Karpas-422 (cell line): ENCODE results near the gene DACH1. TPM values are rescaled to one million over a fixed set of nuclear protein-coding genes. Genes with fewer than 3 reads are reported as not detected.

Source experiments
- DNase-seq: peaks from one replicate; pipeline ENCODE4 v3.0.0-alpha.2; 2015
- H2AFZ ChIP-seq: fragments of 200-600 bp; sonication (generic); 2 replicates; pipeline ENCODE4 v1.6.1; 2014; ENCODE audit warnings: antibody characterized with exemption, low read length, mixed read lengths
- H3K27ac ChIP-seq: fragments of 200-600 bp; sonication (generic); 2 replicates; pipeline ENCODE4 v1.5.1; 2014; ENCODE audit warnings: mild to moderate bottlenecking, low read length, moderate library complexity
- H3K27me3 ChIP-seq: fragments of 200-600 bp; sonication (generic); 2 replicates; pipeline ENCODE4 v1.6.1; 2014; ENCODE audit warnings: low read length, mixed read lengths
- H3K36me3 ChIP-seq: fragments of 200-600 bp; sonication (generic); 2 replicates; pipeline ENCODE4 v1.6.1; 2014; ENCODE audit warnings: low read length, mixed read lengths; ENCODE audit not compliant: insufficient read depth
- H3K4me1 ChIP-seq: fragments of 200-600 bp; sonication (generic); 2 replicates; pipeline ENCODE4 v1.6.1; 2014; ENCODE audit warnings: mild to moderate bottlenecking, low read length, mixed read lengths
- H3K4me2 ChIP-seq: fragments of 200-600 bp; sonication (generic); 2 replicates; pipeline ENCODE4 v1.6.1; 2014; ENCODE audit warnings: low read length, low read depth, mild to moderate bottlenecking; ENCODE audit not compliant: poor library complexity, severe bottlenecking
- H3K4me3 ChIP-seq: fragments of 200-600 bp; sonication (generic); 2 replicates; pipeline ENCODE4 v1.5.1; 2014; ENCODE audit warnings: mild to moderate bottlenecking, antibody characterized with exemption, low read length, mixed read lengths
- H3K79me2 ChIP-seq: fragments of 200-600 bp; sonication (generic); 2 replicates; pipeline ENCODE4 v1.6.1; 2014; ENCODE audit warnings: mild to moderate bottlenecking, low read length, mixed read lengths
- H3K9ac ChIP-seq: fragments of 200-600 bp; sonication (generic); 2 replicates; pipeline ENCODE4 v1.6.0; 2014; ENCODE audit warnings: low read length
- H3K9me2 ChIP-seq: fragments of 200-600 bp; sonication (generic), shearing (Covaris generic); replicated peaks from 2 replicates; pipeline ENCODE4 v1.6.0; 2014; ENCODE audit warnings: mild to moderate bottlenecking, low read length, moderate library complexity; ENCODE audit not compliant: insufficient read depth
- H3K9me3 ChIP-seq: fragments of 300-700, 200-600 bp; sonication (generic); 2 replicates; pipeline ENCODE4 v1.6.1; 2014; ENCODE audit warnings: low read length, mixed read lengths
- H4K20me1 ChIP-seq: fragments of 200-600 bp; sonication (generic); 2 replicates; pipeline ENCODE4 v1.6.1; 2014; ENCODE audit warnings: mild to moderate bottlenecking, antibody characterized with exemption, low read length, low read depth; ENCODE audit not compliant: insufficient read depth
- total RNA-seq: library from RNA; depleted of rRNA; stranded (reverse); fragments of >200 nt; shearing (Covaris generic); gene quantifications from 2 replicates; pipeline ENCODE4 v1.2.3, GENCODE V29; 2014; ENCODE audit warnings: low replicate concordance

The DACH1 gene
- total RNA-seq, 1 experiment from 2014 or later = not detected

DNA sequence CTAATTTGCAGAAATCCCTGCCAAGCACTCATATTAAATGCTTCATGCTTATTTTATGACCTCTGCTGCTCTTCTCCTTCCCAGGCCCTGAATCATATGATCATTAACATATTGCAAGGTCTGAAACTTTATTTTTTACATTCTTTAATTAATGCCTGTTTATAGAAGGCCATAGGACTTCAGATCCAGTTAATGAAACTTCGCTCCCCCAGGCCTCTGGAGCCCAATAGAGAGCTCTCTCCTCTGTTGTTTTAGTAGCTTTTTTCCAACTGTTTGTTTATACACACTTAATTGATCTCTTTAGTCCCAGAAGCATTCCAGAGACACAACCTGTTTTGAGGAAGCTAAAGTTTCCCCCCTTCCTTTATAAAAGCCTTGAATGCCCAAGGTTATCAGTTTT, 68.3 kb downstream of the DACH1 start:
- Histone ChIP-seq H3K27ac (no peak overlapping the region), H3K27me3 (no peaks in the 10 kb centered on the region), H3K9me2 (no peaks in the 10 kb centered on the region)

DNA sequence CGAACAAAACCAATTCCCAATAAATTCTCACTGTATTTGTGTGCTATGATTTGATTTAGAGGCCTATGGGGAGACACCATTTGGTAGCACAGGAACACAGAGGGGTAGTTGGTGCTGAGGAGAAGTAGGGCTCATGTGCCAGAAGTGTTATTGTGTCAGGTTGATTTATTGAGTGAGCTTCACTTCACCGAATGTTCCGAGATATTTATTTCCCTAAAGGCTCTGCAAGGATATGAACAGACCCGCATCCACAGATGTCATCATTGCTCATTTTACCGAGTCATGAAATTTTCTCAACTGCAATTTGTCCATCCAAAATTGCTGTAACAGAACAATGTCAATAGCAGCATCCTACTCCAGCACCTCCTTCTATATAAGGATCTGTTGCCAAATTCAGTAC, 69.5 kb downstream of the DACH1 start:
- no peak overlapping the region for H2AFZ ChIP-seq
- H3K4me3 ChIP-seq = no peak overlapping the region
- H3K27ac ChIP-seq = no peak overlapping the region
- H3K9me2 ChIP-seq = no peaks in the 10 kb centered on the region
- H4K20me1 ChIP-seq = no peaks in the 10 kb centered on the region
- H3K9ac ChIP-seq = no peak overlapping the region
- H3K36me3 ChIP-seq = no peaks in the 10 kb centered on the region
- DNase-seq = no peak
- H3K4me2 ChIP-seq = no peak overlapping the region
- H3K9me3 ChIP-seq = no peaks in the 10 kb centered on the region
- H3K27me3 ChIP-seq = no peaks in the 10 kb centered on the region
- no peaks in the 10 kb centered on the region for H3K79me2 ChIP-seq
- H3K4me1 ChIP-seq = no peaks in the 10 kb centered on the region

More for the DNA sequence above, 68.3 kb downstream of the DACH1 start:
- Histone ChIP-seq H3K4me1 (no peaks in the 10 kb centered on the region), H3K9me3 (no peaks in the 10 kb centered on the region), H3K4me2 (no peak overlapping the region), H3K36me3 (no peaks in the 10 kb centered on the region), H3K79me2 (no peaks in the 10 kb centered on the region), H3K4me3 (no peak overlapping the region), H2AFZ (no peak overlapping the region), H3K9ac (no peak overlapping the region), H4K20me1 (no peaks in the 10 kb centered on the region)
- DNase-seq = no peak

DNA sequence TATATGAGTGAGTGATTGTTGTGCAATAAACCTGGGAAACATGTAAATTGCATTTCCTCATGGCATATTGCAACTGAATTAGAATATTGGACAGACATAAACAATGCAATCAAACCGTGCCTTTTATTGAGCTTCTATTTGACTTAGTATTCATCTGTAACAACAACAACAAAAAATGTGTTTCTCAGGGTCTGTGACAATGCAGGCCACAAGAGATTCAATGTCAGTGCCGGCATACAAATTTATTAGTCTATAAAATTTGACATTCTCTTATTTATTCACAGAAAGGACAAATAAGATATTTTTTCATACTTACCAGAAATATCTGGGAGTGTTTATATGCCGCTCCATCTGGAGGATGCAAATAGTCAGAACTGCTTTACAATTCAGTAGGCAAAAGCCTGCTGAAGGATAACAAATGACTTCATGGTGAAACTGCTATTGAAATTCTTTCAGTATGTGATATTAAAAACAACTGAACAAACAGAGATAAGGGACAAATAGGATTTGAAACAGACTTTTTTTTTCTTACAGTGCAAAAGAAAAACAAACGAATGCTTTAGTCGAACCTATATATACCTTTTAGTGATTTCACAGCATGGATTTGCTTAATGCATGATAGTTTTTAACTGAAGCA, 77.2 kb downstream of the DACH1 start:
- Histone ChIP-seq H3K9me2 (no peaks in the 10 kb centered on the region), H3K36me3 (no peaks in the 10 kb centered on the region), H3K27ac (no peak overlapping the region), H2AFZ (no peak overlapping the region), H3K9ac (no peak overlapping the region), H3K4me3 (no peak overlapping the region), H3K79me2 (no peaks in the 10 kb centered on the region), H3K9me3 (no peaks in the 10 kb centered on the region; the same call in 1 of the 2 replicates), H3K4me1 (no peaks in the 10 kb centered on the region), H3K27me3 (no peaks in the 10 kb centered on the region), H4K20me1 (no peaks in the 10 kb centered on the region), H3K4me2 (no peak overlapping the region)
- no peak for DNase-seq

DNA sequence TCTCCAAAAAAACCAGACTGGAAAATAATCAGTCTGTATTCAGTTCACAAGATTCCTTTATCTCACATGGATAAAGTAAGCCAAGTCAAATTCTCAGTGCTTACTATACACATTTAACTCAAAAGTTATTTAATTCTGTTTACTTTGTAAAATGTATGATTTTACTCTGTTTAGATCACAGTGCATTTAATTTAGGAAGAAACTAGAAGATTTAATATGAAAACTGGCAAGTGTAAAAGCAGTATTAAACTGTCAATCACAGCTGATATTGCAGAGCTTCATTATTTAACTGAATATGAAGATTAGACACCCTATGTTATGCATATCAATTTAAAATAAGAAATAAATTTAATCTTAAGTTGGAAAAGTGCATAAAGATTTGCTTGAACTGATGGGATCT, 78.0 kb downstream of the DACH1 start:
- H3K4me3 ChIP-seq = no peak overlapping the region
- no peaks in the 10 kb centered on the region for H3K27me3 ChIP-seq
- no peaks in the 10 kb centered on the region for H4K20me1 ChIP-seq
- H3K79me2 ChIP-seq = no peaks in the 10 kb centered on the region
- no peak for DNase-seq
- H3K36me3 ChIP-seq = no peaks in the 10 kb centered on the region
- H3K9me2 ChIP-seq = no peaks in the 10 kb centered on the region; the same call in 1 of the 2 replicates
- H2AFZ ChIP-seq = no peak overlapping the region
- no peaks in the 10 kb centered on the region for H3K4me1 ChIP-seq
- H3K4me2 ChIP-seq = no peak overlapping the region
- no peaks in the 10 kb centered on the region; the same call in 1 of the 2 replicates for H3K9me3 ChIP-seq
- H3K9ac ChIP-seq = no peak overlapping the region
- no peak overlapping the region for H3K27ac ChIP-seq

DNA sequence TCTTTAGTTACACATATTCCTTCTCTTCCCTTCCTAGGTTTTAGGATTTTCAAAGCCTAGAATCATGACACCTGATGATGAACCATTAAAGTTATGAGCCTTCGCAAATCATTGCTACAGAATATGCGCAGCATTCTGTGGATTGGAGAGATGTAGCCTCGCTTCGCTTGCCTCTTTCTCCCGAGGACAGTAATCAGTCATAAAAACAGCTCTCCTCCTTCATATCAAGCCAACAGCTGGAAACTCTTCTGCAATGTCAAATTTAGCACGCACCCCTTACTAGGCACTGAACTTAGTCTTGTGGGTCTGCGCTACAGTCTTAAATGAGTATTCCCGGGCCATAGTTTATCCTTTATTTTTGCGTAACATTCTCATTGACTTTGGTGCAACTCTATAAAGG, 79.6 kb downstream of the DACH1 start:
- Histone ChIP-seq H3K36me3 (no peaks in the 10 kb centered on the region), H3K4me2 (no peak overlapping the region), H3K79me2 (no peaks in the 10 kb centered on the region), H3K9me3 (no peaks in the 10 kb centered on the region; the same call in 1 of the 2 replicates), H3K9ac (no peak overlapping the region), H3K4me1 (no peaks in the 10 kb centered on the region), H3K27ac (no peak overlapping the region), H3K27me3 (no peaks in the 10 kb centered on the region), H2AFZ (no peak overlapping the region), H4K20me1 (no peaks in the 10 kb centered on the region), H3K4me3 (no peak overlapping the region), H3K9me2 (no peaks in the 10 kb centered on the region; the same call in 1 of the 2 replicates)
- DNase-seq = no peak

DNA sequence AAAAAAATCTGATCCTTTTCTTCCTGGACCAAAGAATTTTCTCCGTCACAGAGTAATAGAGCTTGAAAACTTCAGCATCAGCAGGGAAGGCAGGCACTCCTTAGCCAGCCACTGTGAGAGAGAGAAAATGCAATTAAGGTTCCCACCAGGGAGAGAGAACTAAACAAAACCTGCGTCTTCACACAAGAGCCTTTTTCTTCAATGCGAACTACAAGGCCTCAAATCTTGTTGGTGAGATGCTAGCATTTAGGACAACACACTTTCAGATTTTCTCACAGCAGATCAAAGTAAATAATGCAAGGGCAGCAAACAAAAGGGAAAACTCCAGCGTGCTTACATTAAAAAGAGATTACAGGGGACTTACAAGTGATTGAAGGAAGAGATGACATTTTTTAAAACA, 80.1 kb downstream of the DACH1 start:
- Histone ChIP-seq H3K27me3 (no peaks in the 10 kb centered on the region), H3K4me3 (no peak overlapping the region), H3K9me3 (no peaks in the 10 kb centered on the region; the same call in 1 of the 2 replicates), H3K4me2 (no peak overlapping the region), H3K9ac (no peak overlapping the region), H3K27ac (no peak overlapping the region), H4K20me1 (no peaks in the 10 kb centered on the region), H3K79me2 (no peaks in the 10 kb centered on the region), H3K36me3 (no peaks in the 10 kb centered on the region), H2AFZ (no peak overlapping the region), H3K4me1 (no peaks in the 10 kb centered on the region), H3K9me2 (no peaks in the 10 kb centered on the region; the same call in 1 of the 2 replicates)
- no peak for DNase-seq

DNA sequence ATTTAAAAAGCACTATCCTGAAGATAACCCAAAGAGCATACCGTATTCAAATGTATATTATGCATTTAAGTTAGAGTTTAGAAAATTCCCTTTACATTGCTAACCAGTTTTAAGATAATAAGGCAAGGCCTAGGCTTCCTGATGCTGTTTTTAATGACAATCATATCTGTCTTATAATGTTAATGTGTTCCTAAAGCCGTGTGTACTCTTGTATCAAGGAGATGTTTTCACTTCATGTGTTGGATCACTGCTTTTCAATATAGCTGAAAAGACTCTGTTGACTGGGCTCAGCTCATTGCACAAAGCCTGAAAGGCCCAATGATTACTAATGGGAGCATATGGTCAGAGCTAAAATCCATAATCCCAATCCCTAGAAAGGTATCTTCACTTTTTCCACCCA, 81.6 kb downstream of the DACH1 start:
- Histone ChIP-seq H3K9me2 (no peaks in the 10 kb centered on the region; the same call in 1 of the 2 replicates), H3K4me1 (no peaks in the 10 kb centered on the region), H3K27ac (no peak overlapping the region), H3K27me3 (no peaks in the 10 kb centered on the region), H3K79me2 (no peaks in the 10 kb centered on the region), H3K9me3 (no peaks in the 10 kb centered on the region; the same call in 1 of the 2 replicates), H3K9ac (no peak overlapping the region), H4K20me1 (no peaks in the 10 kb centered on the region), H3K36me3 (no peaks in the 10 kb centered on the region), H3K4me2 (no peak overlapping the region), H2AFZ (no peak overlapping the region), H3K4me3 (no peak overlapping the region)
- no peak for DNase-seq

DNA sequence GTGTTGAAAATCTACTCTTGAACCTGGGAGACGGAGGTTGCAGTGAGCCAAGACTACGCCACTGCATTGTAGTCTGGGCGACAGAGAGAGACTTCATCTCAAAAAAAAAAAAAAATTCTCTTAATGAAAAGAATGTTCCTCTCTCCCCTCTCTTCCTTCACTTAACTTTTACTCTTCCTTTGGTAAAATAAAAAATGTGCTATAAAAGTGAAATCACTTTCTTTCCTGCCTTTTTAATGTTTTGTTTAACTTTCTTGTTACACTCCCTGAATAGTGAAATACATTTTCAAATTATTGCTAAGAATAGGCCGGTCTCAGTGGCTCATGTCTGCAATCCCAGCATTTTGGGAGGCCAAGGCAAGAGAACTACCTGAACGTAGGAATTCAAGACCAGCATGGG, 86.5 kb downstream of the DACH1 start:
- Histone ChIP-seq H3K9me3 (peaks cover 13% of the 10 kb centered on the region), H3K27me3 (no peaks in the 10 kb centered on the region), H3K36me3 (no peaks in the 10 kb centered on the region), H3K79me2 (no peaks in the 10 kb centered on the region), H4K20me1 (no peaks in the 10 kb centered on the region), H3K9ac (no peak overlapping the region), H3K4me3 (no peak overlapping the region), H3K4me1 (no peaks in the 10 kb centered on the region), H3K9me2 (no peaks in the 10 kb centered on the region; the same call in 1 of the 2 replicates), H2AFZ (no peak overlapping the region), H3K4me2 (no peak overlapping the region), H3K27ac (no peak overlapping the region)
- DNase-seq = no peak
